HL-60 (cell line): Measurements from ENCODE around the gene KREMEN2.

Source experiments
- POLR2AphosphoS5 ChIP-seq: IDR thresholded peaks from 2 replicates; pipeline ENCODE4 v1.6.1; 2012; ENCODE audit warnings: low read depth
- TF ChIP-seq, protein P1 (sequence below): IDR thresholded peaks from one replicate; pipeline ENCODE4 v1.5.1; 2011; ENCODE audit warnings: low read length, control low read depth, inconsistent platforms; ENCODE audit not compliant: insufficient read depth

DNA sequence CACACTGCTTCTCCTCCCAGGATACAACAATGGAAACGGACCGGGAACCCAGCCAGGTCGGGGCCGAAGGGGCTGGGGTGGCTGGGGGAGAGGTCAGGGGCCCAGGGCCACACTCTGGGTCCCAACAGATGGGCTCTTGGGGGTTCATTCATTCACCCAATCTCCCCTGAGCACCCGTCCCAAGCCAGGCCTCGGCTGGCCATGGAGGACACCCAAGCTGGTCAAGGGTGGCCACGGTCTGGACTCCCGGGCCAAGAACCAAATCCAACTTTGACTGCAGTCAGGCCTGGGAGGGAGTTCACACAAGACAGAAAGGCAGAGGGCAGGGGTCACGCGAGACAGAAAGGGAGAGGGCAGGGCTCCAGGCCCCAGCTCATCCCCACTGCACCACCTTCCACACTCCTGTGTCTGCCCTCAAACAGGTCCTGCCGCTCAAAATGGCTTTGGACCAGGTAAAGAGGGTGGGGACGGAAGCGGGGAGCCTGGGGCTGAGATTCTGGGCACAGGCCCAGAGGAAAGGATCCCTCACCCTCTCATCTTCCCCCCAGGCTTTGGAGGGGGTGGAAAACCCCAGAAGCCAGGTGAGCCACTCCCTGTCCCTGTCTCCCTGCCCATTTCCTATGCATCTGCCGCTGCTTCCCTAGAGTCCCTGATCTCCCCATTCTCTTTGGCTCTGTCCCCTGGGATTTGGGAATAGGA lies 28.5 kb downstream of the KREMEN2 start:
- TF ChIP-seq, protein P1, sequence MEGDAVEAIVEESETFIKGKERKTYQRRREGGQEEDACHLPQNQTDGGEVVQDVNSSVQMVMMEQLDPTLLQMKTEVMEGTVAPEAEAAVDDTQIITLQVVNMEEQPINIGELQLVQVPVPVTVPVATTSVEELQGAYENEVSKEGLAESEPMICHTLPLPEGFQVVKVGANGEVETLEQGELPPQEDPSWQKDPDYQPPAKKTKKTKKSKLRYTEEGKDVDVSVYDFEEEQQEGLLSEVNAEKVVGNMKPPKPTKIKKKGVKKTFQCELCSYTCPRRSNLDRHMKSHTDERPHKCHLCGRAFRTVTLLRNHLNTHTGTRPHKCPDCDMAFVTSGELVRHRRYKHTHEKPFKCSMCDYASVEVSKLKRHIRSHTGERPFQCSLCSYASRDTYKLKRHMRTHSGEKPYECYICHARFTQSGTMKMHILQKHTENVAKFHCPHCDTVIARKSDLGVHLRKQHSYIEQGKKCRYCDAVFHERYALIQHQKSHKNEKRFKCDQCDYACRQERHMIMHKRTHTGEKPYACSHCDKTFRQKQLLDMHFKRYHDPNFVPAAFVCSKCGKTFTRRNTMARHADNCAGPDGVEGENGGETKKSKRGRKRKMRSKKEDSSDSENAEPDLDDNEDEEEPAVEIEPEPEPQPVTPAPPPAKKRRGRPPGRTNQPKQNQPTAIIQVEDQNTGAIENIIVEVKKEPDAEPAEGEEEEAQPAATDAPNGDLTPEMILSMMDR, result no peak
- no peak for TF ChIP-seq POLR2AphosphoS5
